ENCODE data around the gene SPARCL1.
"Not testable (repeated sequence)": the region's sequence is repeated elsewhere in the genome, so short reads cannot be mapped to it uniquely, and the experiment has no call there.

DNA sequence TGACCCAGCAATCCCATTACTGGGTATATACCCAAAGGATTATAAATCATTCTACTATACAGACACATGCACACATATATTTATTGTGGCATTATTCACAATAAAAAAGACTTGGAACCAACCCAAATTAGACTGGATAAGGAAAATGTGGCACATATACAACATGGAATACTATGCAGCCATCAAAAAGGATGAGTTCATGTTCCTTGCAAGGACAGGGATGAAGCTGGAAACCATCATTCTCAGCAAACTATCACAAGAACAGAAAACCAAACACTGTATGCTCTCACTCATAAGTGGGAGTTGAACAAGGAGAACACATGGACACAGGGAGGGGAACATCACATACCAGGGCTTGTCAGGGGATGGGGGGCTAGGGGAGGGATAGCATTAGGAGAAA is 45.2 kb upstream of the SPARCL1 start:
- not testable (repeated sequence) for TF ChIP-seq SUZ12 (IDR thresholded peaks at IDR 0.05); CTBP1 (IDR thresholded peaks at IDR 0.05; ENCODE audit: borderline replicate concordance); NFRKB (IDR thresholded peaks at IDR 0.05); ZNF384 (IDR thresholded peaks at IDR 0.05); HDGF (IDR thresholded peaks at IDR 0.05; ENCODE audit: borderline replicate concordance); FOXM1 (IDR thresholded peaks at IDR 0.05; ENCODE audit: borderline replicate concordance); L3MBTL2 (conservative IDR thresholded peaks at IDR 0.05); TARDBP (IDR thresholded peaks at IDR 0.05); ELF4 (IDR thresholded peaks at IDR 0.05); BHLHE40 (IDR thresholded peaks at IDR 0.05; ENCODE audit: borderline replicate concordance); SP1 (IDR thresholded peaks at IDR 0.05); FOXK2 (IDR thresholded peaks at IDR 0.05); FOXA1 (IDR thresholded peaks at IDR 0.05)
- TF ChIP-seq, protein P1, sequence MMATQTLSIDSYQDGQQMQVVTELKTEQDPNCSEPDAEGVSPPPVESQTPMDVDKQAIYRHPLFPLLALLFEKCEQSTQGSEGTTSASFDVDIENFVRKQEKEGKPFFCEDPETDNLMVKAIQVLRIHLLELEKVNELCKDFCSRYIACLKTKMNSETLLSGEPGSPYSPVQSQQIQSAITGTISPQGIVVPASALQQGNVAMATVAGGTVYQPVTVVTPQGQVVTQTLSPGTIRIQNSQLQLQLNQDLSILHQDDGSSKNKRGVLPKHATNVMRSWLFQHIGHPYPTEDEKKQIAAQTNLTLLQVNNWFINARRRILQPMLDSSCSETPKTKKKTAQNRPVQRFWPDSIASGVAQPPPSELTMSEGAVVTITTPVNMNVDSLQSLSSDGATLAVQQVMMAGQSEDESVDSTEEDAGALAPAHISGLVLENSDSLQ (IDR thresholded peaks at IDR 0.05) = not testable (repeated sequence)
